SK-N-SH (cell line): ENCODE results near the gene PPP2R5B.

Experiments used
- CTCF ChIP-seq: fragments of 200-600 bp; sonication (generic); IDR thresholded peaks from 2 replicates; pipeline ENCODE4 v1.6.1; 2017; ENCODE audit warnings: antibody characterized with exemption, mild to moderate bottlenecking, moderate library complexity
- EP300 ChIP-seq, 2 experiments: IDR thresholded peaks; 2 replicates each; pipeline versions ENCODE4 v1.4.0 to v1.6.1; 2012; ENCODE audit warnings: borderline replicate concordance in 1 of 2, low read depth in 1 of 2, low read length in 1 of 2
- GABPA ChIP-seq: IDR thresholded peaks from 2 replicates; pipeline ENCODE4 v1.4.0; 2012; ENCODE audit warnings: low read depth, mild to moderate bottlenecking
- MEF2A ChIP-seq: IDR thresholded peaks from 2 replicates; pipeline ENCODE4 v1.4.0; 2012; ENCODE audit warnings: low read depth, borderline replicate concordance
- NRF1 ChIP-seq: IDR thresholded peaks from 2 replicates; pipeline ENCODE4 v1.6.1; 2012; ENCODE audit warnings: low read depth, mild to moderate bottlenecking, low read length
- POLR2AphosphoS5 ChIP-seq: IDR thresholded peaks from 2 replicates; pipeline ENCODE4 v1.6.1; 2012; ENCODE audit warnings: low read depth, low read length
- RCOR1 ChIP-seq: fragments of 150-350 bp; IDR thresholded peaks from 2 replicates; pipeline ENCODE4 v1.6.1; 2017; ENCODE audit warnings: antibody characterized with exemption, low read length
- REST ChIP-seq: IDR thresholded peaks from 2 replicates; pipeline ENCODE4 v1.6.1; 2012; ENCODE audit warnings: mild to moderate bottlenecking, low read depth, low read length, moderate library complexity
- SMC3 ChIP-seq: IDR thresholded peaks from 2 replicates; pipeline ENCODE4 v1.6.1; 2012; ENCODE audit warnings: low read depth, low read length, improper control_type of control experiment
- TF ChIP-seq, protein P1 (sequence below): IDR thresholded peaks from 2 replicates; pipeline ENCODE4 v1.4.0; 2012; ENCODE audit warnings: low read depth, borderline replicate concordance

- no peak for TF ChIP-seq NRF1
- TF ChIP-seq MEF2A: no peak
- TF ChIP-seq CTCF: no peak
- TF ChIP-seq EP300 (IDR thresholded peaks at IDR 0.05; ENCODE audit: borderline replicate concordance in 1 of 2, low read depth in 1 of 2, low read length in 1 of 2): no peak
- TF ChIP-seq SMC3: no peak
- no peak for TF ChIP-seq POLR2AphosphoS5
- no peak for TF ChIP-seq GABPA
- TF ChIP-seq, protein P1, sequence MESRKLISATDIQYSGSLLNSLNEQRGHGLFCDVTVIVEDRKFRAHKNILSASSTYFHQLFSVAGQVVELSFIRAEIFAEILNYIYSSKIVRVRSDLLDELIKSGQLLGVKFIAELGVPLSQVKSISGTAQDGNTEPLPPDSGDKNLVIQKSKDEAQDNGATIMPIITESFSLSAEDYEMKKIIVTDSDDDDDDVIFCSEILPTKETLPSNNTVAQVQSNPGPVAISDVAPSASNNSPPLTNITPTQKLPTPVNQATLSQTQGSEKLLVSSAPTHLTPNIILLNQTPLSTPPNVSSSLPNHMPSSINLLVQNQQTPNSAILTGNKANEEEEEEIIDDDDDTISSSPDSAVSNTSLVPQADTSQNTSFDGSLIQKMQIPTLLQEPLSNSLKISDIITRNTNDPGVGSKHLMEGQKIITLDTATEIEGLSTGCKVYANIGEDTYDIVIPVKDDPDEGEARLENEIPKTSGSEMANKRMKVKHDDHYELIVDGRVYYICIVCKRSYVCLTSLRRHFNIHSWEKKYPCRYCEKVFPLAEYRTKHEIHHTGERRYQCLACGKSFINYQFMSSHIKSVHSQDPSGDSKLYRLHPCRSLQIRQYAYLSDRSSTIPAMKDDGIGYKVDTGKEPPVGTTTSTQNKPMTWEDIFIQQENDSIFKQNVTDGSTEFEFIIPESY: no peak
- TF ChIP-seq RCOR1: no peak
- TF ChIP-seq REST: no peak
These were observed 45.1 kb upstream of the PPP2R5B start for GRCh38 chr11:64879244-64879900.
